ENCODE results near the gene THAP10. TPM values are rescaled to one million over a fixed set of nuclear protein-coding genes. Genes with fewer than 3 reads are reported as not detected.

THAP10 gene
- total RNA-seq, 3 donors from 2014 or later = 1.2 to 2.7 (median 1.6) TPM

DNA sequence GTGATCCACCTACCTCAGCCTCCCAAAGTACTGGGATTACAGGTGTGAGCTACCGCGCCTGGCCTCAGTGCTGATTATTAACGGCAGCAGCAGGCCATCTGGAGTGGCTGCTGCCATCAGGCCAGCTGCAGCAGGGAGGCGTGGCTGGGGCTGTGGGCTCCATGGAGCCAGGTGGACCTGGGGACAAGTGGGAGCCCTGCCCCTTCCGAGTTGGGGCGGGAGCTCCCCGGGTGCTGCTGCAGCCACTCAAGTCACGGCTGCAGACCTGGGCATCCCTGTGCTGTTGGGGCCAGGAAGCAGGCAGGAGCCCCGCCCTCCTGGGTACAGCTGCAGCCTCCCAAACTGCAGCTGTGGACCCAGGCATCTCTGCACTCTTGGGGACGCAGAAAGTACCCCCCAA, 24.3 kb upstream of the THAP10 start:
- Histone ChIP-seq H3K4me1 (ENCODE audit: low read depth) (no peaks in the 10 kb centered on the region), H3K9me3 (no peaks in the 10 kb centered on the region), H3K4me3 (no peak overlapping the region), H3K36me3 (ENCODE audit: low read depth) (no peaks in the 10 kb centered on the region)
- intact Hi-C loops (cut with DNase I, micrococcal nuclease) = no loop called here
- TF ChIP-seq, protein P1, sequence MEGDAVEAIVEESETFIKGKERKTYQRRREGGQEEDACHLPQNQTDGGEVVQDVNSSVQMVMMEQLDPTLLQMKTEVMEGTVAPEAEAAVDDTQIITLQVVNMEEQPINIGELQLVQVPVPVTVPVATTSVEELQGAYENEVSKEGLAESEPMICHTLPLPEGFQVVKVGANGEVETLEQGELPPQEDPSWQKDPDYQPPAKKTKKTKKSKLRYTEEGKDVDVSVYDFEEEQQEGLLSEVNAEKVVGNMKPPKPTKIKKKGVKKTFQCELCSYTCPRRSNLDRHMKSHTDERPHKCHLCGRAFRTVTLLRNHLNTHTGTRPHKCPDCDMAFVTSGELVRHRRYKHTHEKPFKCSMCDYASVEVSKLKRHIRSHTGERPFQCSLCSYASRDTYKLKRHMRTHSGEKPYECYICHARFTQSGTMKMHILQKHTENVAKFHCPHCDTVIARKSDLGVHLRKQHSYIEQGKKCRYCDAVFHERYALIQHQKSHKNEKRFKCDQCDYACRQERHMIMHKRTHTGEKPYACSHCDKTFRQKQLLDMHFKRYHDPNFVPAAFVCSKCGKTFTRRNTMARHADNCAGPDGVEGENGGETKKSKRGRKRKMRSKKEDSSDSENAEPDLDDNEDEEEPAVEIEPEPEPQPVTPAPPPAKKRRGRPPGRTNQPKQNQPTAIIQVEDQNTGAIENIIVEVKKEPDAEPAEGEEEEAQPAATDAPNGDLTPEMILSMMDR (IDR thresholded peaks at IDR 0.05) = no peak
- ATAC-seq (no peak), DNase-seq (peak in 2 of 3 donors; percentile 13 to 29)

DNA sequence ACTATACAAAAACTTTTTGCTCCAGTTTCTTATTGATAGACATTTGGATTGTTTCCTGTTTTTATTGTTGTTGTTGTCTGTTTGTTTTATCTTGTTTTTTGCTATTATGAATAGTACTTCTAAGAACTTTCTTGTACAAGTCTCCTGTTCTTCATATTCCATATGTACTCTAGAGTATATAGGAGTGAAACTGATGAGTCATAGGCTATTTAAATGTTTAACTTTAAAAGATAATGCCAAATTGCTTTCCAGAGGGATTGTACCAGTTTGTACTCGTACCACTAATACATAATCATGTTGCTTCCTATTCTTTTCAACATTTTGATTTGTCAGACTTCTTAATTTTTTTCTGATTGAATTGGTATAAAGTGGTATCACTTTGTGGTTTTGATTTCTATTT, 20.0 kb upstream of the THAP10 start:
- peak; percentile 58 for ATAC-seq
- no peak overlapping the region for H3K4me3 ChIP-seq
- peaks cover 17% of the 10 kb centered on the region for H3K9me3 ChIP-seq
- no peaks in the 10 kb centered on the region for H3K36me3 ChIP-seq (ENCODE audit: low read depth)
- intact Hi-C loops (cut with DNase I, micrococcal nuclease) = no loop called here
- TF ChIP-seq, protein P1 (IDR thresholded peaks at IDR 0.05) = no peak
- no peaks in the 10 kb centered on the region for H3K4me1 ChIP-seq (ENCODE audit: low read depth)
- DNase-seq = no peak

DNA sequence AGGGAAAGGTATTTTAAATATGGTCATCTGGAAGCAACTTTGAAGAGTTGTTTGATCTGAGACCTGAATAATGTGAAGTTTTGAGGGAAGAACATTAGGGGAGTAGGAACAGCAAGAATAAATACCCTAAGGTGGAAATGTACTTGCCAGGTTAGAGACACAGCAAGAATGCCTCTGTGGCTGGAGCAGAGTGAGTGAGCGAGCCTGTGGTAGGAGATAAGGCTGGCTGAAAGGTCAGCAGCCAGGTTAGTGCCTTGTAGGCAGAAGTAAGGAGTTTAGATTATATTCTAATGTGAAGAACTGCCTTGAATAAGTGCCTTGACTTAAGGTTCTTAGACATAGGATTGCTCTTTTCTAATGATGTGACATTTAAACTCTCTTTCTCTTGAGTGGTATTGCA, 18.7 kb upstream of the THAP10 start:
- Histone ChIP-seq H3K4me1 (ENCODE audit: low read depth) (no peaks in the 10 kb centered on the region), H3K9me3 (peaks cover 19% of the 10 kb centered on the region), H3K4me3 (no peak overlapping the region), H3K36me3 (ENCODE audit: low read depth) (no peaks in the 10 kb centered on the region)
- no peak for DNase-seq
- TF ChIP-seq, protein P1 (IDR thresholded peaks at IDR 0.05) = no peak
- intact Hi-C loops (cut with DNase I, micrococcal nuclease) = no loop called here
- no peak for ATAC-seq

DNA sequence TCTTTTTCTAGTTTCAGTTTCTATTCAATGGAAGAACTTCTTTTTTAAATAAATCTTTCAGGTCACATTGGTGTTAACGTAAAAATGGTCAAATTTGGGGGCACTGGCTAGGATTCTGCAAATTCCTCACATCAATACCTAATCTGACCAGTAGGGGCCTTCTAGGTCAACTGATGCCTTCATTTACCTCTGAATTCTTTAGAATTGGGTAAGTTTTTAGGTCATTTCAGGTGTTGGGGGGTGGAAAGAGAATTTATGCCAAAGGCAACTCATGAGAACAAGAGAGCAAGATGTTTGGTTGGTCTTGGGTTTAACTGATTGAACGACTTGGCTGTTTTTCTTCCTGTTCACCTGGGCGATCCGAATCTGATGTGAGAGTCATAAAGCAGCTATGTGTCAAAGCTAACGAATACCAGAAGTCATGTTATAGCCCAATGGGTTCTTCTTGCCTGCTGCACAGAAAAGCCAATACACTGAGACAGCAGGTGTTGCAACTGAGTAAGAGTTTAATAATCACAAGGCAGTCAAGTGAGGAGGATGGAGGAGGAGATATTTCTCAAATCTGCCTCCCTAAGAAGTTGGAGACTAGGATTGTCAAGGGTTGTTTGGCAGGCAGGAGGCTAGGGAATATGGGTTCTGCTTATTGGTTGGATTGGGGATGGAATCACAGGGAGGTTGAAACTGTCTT, 15.7 kb upstream of the THAP10 start:
- TF ChIP-seq, protein P1 (IDR thresholded peaks at IDR 0.05) = no peak
- no peak for DNase-seq
- intact Hi-C loops (cut with DNase I, micrococcal nuclease) = no loop called here

DNA sequence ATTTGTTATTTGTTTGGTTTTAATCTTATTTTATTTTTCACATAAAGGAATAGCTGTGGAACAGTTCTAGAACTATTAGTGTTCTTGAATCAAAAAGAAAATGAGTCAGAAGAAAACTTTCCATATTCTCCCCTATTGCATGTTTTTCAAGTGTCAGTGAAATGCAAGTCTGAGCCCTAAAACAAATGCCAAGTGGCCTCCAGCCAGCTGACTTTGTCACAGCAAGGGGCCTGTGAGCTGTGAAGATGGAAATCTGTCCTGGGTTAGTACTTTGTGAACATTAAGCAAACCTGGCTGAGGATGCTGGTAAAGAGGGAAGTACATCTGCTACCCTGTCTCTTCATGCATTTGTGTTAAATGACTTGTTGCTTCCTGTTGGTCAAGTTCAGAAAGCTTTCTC, 14.6 kb upstream of the THAP10 start:
- intact Hi-C loops (cut with DNase I, micrococcal nuclease) = no loop called here
- no peaks in the 10 kb centered on the region for H3K4me1 ChIP-seq (ENCODE audit: low read depth)
- H3K9me3 ChIP-seq = peaks cover 19% of the 10 kb centered on the region
- TF ChIP-seq, protein P1 (IDR thresholded peaks at IDR 0.05) = no peak
- H3K4me3 ChIP-seq = no peak overlapping the region
- ATAC-seq (no peak), DNase-seq (no peak)
- no peaks in the 10 kb centered on the region for H3K36me3 ChIP-seq (ENCODE audit: low read depth)

More for the DNA sequence above, 15.7 kb upstream of the THAP10 start:
- Histone ChIP-seq H3K36me3 (ENCODE audit: low read depth) (no peaks in the 10 kb centered on the region), H3K9me3 (peaks cover 19% of the 10 kb centered on the region), H3K4me1 (ENCODE audit: low read depth) (no peaks in the 10 kb centered on the region), H3K4me3 (no peak overlapping the region)
- ATAC-seq = no peak
